HuH-7 (cell line): Measurements from ENCODE around the gene DAD1.
A peak's percentile ranks its signal among the peaks of the same experiment; 100 is the strongest.
"Not testable (repeated sequence)": the region's sequence is repeated elsewhere in the genome, so short reads cannot be mapped to it uniquely, and the experiment has no call there.

ENCODE experiments used
- DNase-seq: peaks from one replicate; pipeline ENCODE4 v3.0.0; 2011; ENCODE audit warnings: low spot score

The DAD1 gene

DNA sequence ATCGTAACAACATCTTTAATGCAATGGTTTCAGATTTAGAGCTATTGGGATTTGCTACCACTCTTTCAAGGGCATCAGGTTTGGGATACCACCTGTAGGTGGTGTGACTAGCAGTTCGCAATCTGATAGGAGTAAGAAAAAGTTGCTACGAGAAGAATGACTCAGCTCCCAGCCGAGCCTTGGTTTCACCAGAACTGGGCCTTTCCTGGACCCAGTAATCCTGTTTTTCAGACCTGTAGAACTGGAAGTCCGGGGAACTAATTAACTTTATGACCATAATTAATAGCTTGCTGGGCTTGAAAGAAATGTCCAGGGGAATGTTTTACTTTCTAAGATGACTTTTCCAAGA, 9.8 kb upstream of the DAD1 start:
- DNase-seq: peak; percentile 58

DNA sequence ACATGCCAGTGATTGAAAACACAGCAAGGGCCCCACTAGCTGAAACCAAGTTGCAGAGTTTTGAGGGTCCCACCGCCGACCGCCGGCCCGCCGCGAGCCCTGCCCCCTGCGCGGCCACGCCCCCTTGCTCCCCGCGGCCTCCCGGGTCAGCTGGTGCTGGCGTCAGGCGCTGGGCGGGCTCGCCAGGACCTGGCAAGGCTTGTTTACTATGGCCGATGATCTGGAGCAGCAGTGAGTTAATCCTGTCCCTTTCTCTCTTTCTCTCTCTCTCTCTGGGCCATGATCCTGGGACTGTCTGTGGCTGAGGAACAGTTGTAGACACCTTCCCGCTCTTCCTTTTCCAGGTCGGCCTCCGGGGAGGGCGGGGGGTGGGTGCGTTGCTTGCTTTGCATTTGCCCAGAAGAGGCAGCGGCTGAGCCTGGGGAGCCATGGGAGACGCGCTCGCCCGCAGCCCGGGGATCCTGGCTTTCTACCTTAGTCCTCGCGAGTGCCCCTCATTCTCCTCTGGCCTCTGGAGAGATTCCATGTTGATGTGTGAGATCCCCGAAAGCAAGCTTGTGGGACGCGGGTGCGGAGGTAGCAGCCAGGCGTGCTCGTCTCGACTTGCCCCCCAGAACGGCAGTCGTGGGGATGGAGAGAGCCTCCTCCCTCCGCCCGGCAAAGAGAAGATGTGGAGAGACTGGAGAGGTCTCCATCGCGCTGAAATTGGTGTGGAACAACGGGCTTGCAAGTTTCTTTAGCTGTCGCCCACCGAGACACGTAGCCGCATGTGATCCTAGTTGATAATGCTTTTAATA, 9.3 kb upstream of the DAD1 start, which contains the start of gene ABHD4:
Gene ABHD4, plus strand, starts transcription at position 202 of the 797 bp plus-strand sequence. Its CDS starts 7 bp downstream, at position 209.
- peak; percentile 80 for DNase-seq

- DNase-seq: no peak
Measured at GRCh38 chr14:22597771-22598098, 8.7 kb upstream of the DAD1 start.

DNA sequence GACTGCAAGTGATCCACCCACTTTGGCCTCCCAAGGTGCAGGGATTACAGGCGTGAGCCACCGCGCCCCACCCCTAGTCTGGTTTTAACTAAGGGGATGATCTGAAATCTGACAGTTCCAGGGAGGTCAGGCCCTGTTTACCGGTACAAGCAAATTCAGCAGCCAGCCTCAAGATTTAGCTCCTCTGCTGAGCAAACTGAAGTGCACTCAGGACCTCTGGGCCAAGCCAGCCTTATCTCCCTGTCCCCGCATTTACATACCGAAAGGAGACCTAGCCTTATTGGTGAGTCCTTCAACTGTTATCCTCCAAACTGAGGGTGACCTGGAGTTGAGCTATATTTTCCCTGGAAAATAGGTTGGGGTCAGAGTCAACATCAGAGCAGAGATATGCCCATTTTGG, 8.2 kb upstream of the DAD1 start:
- DNase-seq: no peak

DNA sequence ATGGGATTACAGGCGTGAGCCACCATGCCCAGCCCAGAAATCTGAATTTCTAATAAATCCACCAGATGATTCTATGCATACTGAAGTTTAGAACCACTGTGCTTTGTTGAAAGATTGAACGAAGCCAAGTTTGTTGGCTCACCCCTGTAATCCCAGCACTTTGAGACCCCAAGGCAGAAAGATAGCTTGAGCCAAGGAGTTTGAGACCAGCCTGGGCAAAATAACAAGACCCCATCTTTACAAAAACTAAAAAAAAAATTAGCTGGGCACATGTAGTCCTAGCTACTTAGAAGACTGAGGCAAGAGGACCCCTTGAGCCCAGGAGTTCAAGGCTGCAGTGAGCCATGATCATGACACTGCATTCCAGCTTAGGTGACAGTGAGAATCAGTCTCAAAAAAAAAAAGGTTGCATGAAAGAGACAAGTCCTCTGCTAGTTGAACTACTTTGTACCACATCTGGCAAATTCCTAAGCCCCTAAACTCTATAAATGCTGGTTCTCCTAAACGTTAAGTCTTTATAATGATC, 7.4 kb upstream of the DAD1 start:
- DNase-seq: no peak

DNA sequence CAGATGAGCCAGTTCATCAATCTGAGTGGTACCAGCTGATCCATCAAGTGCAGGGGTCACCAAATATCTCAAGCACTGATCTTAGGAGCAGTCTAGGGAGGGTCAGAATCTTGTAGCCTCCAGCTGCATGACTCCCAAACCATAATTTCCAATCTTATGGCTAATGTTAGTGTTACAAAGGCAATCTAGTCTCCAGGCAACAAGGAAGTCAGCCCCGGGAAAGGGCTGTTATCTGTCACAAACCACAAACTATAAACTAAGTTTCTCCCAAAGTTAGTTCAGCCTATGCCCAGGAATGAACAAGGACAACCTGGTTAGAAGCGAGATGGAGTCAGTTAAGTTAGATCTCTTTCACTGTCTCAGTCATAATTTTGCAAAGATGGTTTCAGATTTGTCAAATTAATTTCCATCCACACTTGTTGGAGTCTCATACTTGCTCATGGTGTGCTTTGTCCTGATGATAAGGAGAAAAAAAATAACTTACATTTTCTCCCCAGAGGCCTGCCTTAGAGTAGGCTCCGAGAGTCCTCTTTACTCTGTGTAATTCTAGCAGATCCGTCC, 5.2 kb upstream of the DAD1 start:
- no peak for DNase-seq

DNA sequence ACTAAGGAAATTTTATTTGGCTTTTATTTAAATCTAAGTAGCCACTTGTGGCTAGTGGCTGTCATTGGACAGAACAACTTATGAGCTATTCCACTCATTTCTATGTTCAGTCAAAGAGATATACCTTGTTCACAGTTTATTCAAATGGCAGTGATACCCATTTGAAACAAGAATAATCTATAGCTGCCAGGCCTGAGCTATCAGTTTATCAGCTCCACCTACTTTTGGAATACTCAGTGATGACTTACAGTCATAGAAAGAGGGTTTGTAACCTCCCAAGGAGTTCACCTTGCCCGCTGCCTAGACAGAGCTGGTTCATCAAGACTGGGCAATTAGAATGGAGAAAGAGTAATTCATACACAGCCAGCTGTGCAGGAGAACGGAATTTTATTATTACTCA, 4.6 kb upstream of the DAD1 start:
- no peak for DNase-seq

GRCh38 chr14:22593189-22593588, 4.2 kb upstream of the DAD1 start:
- no peak for DNase-seq

DNA sequence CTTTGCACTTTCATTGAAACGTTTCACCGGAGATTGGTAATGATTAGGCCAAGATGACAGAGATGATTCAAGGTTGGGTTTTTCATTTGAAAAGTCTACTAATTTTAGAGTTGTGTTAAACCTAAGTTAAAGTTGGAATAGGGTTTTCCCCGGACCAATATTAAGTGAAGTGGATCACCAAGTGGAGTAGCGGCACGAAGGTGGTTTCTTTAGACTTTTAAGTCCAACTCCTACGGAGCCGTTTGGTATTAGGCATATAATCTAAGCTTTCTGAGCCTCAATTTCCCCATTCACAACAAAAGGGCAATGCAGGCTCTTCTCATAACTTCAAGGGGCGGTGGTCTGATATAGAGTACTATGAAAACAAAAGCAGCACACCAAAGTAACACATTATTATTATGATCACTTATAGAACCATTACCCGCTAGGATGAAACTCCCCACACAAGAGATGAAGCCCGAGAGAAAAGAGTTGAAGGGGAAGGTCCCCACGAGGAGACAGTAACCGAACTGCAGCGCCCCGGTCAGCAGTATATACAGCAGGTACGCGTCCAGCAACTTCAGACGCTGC, 413 bp downstream of the DAD1 start:
- no peak for DNase-seq

GRCh38 chr14:22587677-22588422, 1.2 kb downstream of the DAD1 start:
- DNase-seq: not testable (repeated sequence)

DNA sequence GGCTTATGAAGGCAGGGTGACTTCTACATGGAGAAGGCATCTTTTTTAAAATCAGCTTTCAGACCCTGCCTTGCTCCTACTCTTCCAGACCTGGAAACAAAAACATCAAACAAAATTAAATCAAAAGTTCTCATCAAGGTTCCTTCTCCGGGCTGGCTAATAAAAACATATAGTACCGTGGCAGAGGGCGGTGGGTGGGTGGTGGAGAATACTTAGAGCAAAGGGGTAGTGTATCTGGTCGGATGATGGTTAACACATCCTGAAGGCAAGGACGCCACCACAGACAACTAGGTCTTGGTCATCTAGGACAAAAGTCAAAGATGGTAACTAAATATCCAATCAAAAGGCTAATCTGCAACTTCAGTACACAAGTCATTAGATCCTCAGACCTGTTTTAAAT, 1.8 kb downstream of the DAD1 start:
- DNase-seq: no peak

- DNase-seq: no peak
Measured at GRCh38 chr14:22583994-22584393, 5.0 kb downstream of the DAD1 start.

- DNase-seq: no peak
Measured at GRCh38 chr14:22580625-22581024, 8.4 kb downstream of the DAD1 start.

GRCh38 chr14:22579881-22580280, 9.1 kb downstream of the DAD1 start:
- no peak for DNase-seq

DNA sequence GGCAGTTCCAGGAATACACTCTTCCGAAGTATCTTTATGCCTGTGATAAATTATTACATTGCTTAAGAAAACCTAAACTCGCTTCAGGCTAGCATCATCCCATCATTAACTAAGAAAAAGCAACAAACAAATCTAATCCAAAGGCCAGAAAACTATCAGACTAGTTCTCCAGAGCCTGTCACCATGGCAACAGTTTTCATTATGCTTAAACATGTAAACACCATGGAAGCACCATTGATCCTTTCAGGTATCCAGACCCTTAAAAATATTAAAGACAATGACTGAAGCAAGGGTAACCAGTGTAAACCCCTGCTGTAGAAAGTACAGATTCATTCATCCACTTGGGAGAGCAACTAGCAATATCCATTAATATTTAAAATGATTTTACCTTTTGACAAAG, 9.8 kb downstream of the DAD1 start:
- no peak for DNase-seq

- no peak for DNase-seq
Measured at GRCh38 chr14:22577334-22577908, 11.6 kb downstream of the DAD1 start.

GRCh38 chr14:22573804-22574203, 15.2 kb downstream of the DAD1 start:
- no peak for DNase-seq

DNA sequence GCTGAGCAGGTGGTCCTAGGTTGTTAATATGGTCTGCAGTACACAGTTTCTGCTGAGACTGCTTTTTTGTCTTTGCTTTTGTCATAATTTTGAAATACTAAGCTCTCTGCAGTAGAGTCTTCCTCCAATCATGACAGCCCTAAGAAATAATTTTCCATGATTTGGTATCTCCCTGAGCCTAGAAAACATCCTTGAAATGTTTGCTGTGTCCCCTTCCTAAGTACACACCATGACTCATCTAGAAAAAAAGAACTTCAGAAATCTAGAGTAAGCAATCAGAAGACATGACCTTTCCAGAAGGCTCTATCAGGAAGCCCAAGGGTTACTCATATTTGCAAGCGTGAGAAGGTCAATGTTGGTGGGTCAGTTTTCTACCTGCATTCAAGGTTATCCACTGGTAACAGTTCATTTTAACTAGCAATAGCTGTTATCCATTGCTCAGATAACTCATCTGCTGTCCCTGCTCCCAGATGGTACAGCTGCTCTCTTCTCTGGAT, 16.4 kb downstream of the DAD1 start:
- DNase-seq: no peak

DNA sequence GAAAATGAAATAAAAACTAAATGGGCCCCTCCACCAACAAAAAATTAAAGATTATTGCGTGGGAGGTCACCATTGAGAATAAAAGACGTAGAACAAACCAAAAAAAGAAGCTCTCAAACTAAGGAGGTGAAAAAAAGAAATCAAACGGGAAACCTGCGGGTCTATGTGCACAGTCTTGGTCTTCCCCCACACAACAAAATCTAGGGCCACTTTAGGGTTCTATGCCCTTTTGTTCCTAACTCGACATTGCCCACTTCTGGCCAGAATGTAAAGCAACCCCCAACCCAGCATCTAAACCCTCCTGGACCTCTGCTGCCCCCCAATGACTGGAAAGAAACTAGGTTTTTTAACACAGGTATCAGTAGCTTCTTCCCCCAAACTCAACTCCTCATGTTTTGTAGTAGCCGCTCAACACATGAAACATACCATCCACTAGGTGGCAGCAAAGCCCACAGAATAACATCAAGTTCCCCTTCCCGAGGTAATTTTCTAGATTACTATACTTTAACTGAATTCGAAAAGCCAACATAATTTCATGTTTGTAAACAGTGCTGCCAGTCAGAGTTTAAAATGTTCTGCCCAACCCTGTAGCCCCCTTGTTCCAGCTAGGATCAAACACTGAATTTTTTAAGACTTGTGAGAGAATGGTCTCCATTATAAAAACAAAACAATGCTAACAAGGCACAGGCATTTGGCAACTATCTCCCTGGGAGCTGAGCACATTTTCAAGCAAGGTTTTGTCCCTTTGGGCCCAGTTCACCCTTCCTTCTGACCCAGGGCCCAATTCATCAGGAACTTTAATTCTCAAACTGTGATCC, 18.7 kb downstream of the DAD1 start:
- DNase-seq: peak; percentile 46

DNA sequence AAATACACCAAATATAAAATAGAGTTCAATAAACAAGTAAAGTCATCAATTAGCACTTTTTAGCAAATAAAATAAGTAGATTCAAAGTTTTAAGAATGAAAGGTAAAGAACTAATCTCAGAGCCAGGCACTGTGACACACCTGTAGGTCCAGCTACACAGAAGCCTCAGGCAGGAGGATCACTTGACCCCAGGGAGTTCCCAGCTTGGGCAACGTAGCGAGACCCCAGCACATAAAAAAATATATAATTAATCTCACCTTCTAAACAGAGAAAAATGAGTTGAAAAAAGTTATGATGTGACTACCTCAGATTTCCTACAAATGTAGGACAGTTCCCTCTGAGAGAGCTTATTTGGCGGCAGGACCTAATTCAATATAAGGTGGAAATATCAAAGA, 19.3 kb downstream of the DAD1 start:
- no peak for DNase-seq

DNA sequence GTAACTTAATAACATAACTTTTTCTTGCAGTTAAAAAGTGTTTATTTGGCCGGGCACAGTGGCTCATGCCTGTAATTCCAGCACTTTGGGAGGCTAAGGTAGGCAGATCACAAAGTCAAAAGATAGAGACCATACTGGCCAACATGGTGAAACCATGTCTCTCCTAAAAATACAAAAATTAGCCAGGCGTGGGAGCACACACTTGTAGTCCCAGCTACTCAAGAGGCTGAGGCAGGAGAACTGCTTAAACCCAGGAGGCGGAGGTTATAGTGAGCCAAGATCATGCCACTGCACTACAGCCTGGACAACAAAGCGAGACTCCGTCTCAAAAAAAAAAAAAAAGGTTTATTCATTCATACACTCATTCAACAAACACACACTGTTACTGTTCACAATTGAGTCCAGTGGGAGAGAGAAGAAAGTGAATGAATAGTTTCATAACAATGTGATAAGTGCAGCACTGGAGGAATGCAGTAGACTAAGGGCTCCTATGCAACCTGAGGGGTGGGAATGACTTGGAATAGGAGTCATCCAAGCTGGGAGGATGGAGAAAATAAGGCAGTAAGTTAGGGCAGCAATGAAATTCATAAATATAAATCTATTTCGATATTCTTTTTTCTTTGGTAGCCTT, 19.8 kb downstream of the DAD1 start:
- DNase-seq: no peak
